Body of pancreas (tissue), 4 donors: ENCODE data around the gene EHBP1. TPM values are rescaled to one million over a fixed set of nuclear protein-coding genes. Genes with fewer than 3 reads are reported as not detected.

Experiments used
- ATAC-seq: fragments of 150-250 bp; one replicate; pipeline ENCODE4 v1.9.1; 2016
- DNase-seq, 4 donors: peaks; one replicate each; pipeline ENCODE4 v3.0.0-alpha.2; 2019
- H3K27ac ChIP-seq, 4 donors: fragments of 200-600 bp; sonication (generic); 1 replicate in 3 of 4; 2 replicates in 1 of 4; pipeline versions ENCODE4 v1.5.1 to v1.6.1; 2016 to 2019; ENCODE audit warnings: mild to moderate bottlenecking in 1 of 4, mixed read lengths in 1 of 4, moderate library complexity in 1 of 4
- H3K27me3 ChIP-seq, 2 donors: fragments of 200-600 bp; sonication (generic); one replicate each; pipeline ENCODE4 v1.6.0; 2016; ENCODE audit warnings: mild to moderate bottlenecking in 1 of 2
- H3K36me3 ChIP-seq, 2 donors: fragments of 200-600 bp; sonication (generic); replicated peaks in 1 of 2; 2 replicates each; pipeline ENCODE4 v1.5.1; 2016; ENCODE audit warnings: low read depth in 2 of 2; ENCODE audit not compliant: insufficient read depth in 1 of 2
- H3K4me1 ChIP-seq: fragments of 200-600 bp; sonication (generic); one replicate; pipeline ENCODE4 v1.6.0; 2016
- H3K4me3 ChIP-seq, 2 donors: fragments of 200-600 bp; sonication (generic); 1 replicate in 1 of 2; 2 replicates in 1 of 2; pipeline ENCODE4 v1.5.1; 2016 to 2019
- H3K9me3 ChIP-seq, 3 donors: fragments of 200-600 bp; sonication (generic); 1 replicate in 2 of 3; 2 replicates in 1 of 3; pipeline ENCODE4 v1.5.1; 2016
- POLR2A ChIP-seq, 3 donors: fragments of 450-650 bp; IDR thresholded peaks; one replicate each; pipeline ENCODE4 v1.6.1; 2016; ENCODE audit warnings: antibody characterized with exemption in 3 of 3, mild to moderate bottlenecking in 2 of 3
- WGBS, 2 donors: methylation state at CpG; one replicate each; pipeline ENCODE4 v1.1.5; 2017; 5-methylcytosine and 5-hydroxymethylcytosine counted together
- intact Hi-C: fragments of 100-400 bp; cut with DNase I; formaldehyde crosslinking; loops from one replicate; pipeline ENCODE4 v1.15.1; 2023
- total RNA-seq, 2 donors: library from RNA; depleted of rRNA; stranded (reverse); fragments of >200 nt; gene quantifications; one replicate each; pipeline ENCODE4 v1.1.0, GENCODE V29; 2016
- TF ChIP-seq, protein P1 (sequence below), 7 experiments: fragments of 450-650 bp in 4 of 7; fragments of 200-600 bp in 3 of 7; sonication (generic) in 3 of 7; IDR thresholded peaks; one replicate each; pipeline ENCODE4 v1.5.1; 2016 to 2019; ENCODE audit warnings: antibody characterized with exemption in 7 of 7

Gene EHBP1
- total RNA-seq, 2 donors from 2014 or later, result 43.6 to 45.8 TPM

GRCh38 chr2:62660582-62661262 is 44.8 kb upstream of the EHBP1 start:
- no peaks in the 10 kb centered on the region for H3K9me3 ChIP-seq
- intact Hi-C loops, result no loop called here
- H3K36me3 ChIP-seq, result no peaks in the 10 kb centered on the region
- H3K27me3 ChIP-seq, result no peaks in the 10 kb centered on the region
- DNase-seq (no peak), ATAC-seq (no peak)
- H3K4me3 ChIP-seq, result no peak overlapping the region
- H3K4me1 ChIP-seq, result no peaks in the 10 kb centered on the region
- WGBS, 2 donors, result 88 to 92% methylated on average over 2 of the region's 2 CpGs
- H3K27ac ChIP-seq, result no peak overlapping the region
- no peak for TF ChIP-seq POLR2A (IDR thresholded peaks at IDR 0.05)
- TF ChIP-seq, protein P1, sequence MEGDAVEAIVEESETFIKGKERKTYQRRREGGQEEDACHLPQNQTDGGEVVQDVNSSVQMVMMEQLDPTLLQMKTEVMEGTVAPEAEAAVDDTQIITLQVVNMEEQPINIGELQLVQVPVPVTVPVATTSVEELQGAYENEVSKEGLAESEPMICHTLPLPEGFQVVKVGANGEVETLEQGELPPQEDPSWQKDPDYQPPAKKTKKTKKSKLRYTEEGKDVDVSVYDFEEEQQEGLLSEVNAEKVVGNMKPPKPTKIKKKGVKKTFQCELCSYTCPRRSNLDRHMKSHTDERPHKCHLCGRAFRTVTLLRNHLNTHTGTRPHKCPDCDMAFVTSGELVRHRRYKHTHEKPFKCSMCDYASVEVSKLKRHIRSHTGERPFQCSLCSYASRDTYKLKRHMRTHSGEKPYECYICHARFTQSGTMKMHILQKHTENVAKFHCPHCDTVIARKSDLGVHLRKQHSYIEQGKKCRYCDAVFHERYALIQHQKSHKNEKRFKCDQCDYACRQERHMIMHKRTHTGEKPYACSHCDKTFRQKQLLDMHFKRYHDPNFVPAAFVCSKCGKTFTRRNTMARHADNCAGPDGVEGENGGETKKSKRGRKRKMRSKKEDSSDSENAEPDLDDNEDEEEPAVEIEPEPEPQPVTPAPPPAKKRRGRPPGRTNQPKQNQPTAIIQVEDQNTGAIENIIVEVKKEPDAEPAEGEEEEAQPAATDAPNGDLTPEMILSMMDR (IDR thresholded peaks at IDR 0.05), result no peak

DNA sequence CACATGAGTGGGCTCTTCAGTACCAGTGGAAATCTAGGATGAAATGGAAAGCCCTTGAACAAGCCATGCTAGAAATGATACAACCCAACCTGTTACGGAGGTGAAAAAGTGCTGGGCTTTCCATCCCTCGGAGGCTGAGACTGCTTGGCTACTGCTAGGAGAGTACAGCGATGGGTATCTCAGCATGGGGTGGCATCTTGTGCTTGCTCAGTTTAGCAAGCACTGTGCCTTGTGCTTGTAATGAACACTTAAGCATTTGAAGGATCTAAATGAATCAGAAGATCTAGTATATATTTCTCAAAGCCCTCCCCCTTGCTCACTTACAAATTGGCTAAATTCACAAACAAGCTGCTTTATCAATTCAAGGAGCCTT is 44.3 kb upstream of the EHBP1 start:
- no peak for DNase-seq
- Histone ChIP-seq H3K9me3 (no peaks in the 10 kb centered on the region), H3K27ac (no peak overlapping the region), H3K4me1 (no peaks in the 10 kb centered on the region), H3K27me3 (no peaks in the 10 kb centered on the region), H3K4me3 (no peak overlapping the region), H3K36me3 (no peaks in the 10 kb centered on the region)
- TF ChIP-seq, protein P1 (IDR thresholded peaks at IDR 0.05), result no peak
- no peak for TF ChIP-seq POLR2A (IDR thresholded peaks at IDR 0.05)
- WGBS, 2 donors, result 80 to 91% methylated on average over 3 of the region's 3 CpGs
- intact Hi-C loops, result no loop called here
- no peak for ATAC-seq

DNA sequence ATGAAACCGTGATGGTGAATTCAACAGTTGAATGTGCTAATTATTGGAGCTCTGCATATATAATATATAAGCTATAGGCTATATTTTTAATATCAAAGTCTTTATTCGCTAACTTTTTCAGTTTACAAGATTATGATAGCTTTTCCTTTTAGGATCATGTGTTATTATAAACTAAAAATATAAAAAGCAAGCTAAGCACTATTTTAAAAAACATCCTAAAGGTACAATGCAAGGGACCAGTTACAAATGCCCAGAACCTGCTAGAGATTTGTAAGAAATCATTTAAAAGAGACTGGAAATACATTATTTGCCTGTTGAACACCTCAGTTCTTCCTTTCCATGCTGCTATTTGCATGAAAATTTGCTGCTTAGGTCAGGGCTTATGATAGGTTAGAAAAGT is 43.4 kb upstream of the EHBP1 start:
- Histone ChIP-seq H3K4me1 (no peaks in the 10 kb centered on the region), H3K36me3 (no peaks in the 10 kb centered on the region), H3K27ac (no peak overlapping the region), H3K27me3 (no peaks in the 10 kb centered on the region), H3K4me3 (no peak overlapping the region), H3K9me3 (no peaks in the 10 kb centered on the region)
- intact Hi-C loops, result no loop called here
- TF ChIP-seq POLR2A (IDR thresholded peaks at IDR 0.05), result no peak
- TF ChIP-seq, protein P1 (IDR thresholded peaks at IDR 0.05), result no peak
- no peak for DNase-seq
- ATAC-seq, result no peak
- 86 to 89% methylated on average over 2 of the region's 2 CpGs for WGBS, 2 donors

DNA sequence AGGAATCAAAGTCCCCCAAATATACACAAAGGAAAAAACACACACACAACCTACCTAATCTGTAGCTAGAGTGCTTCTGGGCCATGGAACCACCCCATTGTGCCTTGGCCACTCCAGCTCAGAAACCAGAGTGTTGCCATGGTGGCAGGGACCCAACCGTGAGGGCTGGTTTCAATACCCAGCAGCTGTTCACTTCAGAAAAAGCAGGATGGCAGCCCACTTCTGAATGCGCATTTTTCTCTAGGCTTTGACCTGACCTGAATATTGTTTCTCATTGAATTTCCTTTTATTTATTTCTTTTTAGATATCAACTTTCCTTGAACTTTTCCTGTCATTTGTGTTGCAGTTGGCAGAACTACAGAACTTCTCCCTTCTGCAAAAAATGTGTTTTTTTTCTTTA is 43.0 kb upstream of the EHBP1 start:
- Histone ChIP-seq H3K9me3 (no peaks in the 10 kb centered on the region), H3K27ac (no peak overlapping the region), H3K4me3 (no peak overlapping the region), H3K36me3 (no peaks in the 10 kb centered on the region), H3K4me1 (no peaks in the 10 kb centered on the region), H3K27me3 (no peaks in the 10 kb centered on the region)
- no peak for DNase-seq
- ATAC-seq, result no peak
- TF ChIP-seq, protein P1 (IDR thresholded peaks at IDR 0.05), result no peak
- no peak for TF ChIP-seq POLR2A (IDR thresholded peaks at IDR 0.05)
- WGBS, 2 donors, result 73 to 91% methylated on average over 2 of the region's 2 CpGs
- intact Hi-C loops, result no loop called here

DNA sequence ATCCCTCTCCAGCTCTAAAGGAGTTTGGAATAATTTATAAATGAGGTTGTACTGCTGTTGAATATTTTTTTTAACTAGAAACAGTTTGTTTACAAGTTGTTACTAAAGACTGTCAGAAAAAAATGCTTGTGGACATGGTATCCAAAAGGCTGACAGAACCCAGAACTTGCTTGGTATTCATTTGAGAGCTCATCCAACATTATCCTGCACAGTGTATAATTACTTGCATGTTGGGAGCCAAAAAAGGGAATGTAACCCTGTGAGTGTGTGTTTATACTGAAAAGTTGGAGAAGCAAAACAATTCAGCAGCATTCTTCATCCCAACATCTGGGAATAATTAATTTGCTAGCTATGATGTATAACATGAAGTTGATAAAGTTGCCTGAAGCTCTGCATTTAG is 42.1 kb upstream of the EHBP1 start:
- no peak overlapping the region for H3K4me3 ChIP-seq
- no peaks in the 10 kb centered on the region for H3K4me1 ChIP-seq
- no peaks in the 10 kb centered on the region for H3K9me3 ChIP-seq
- H3K27ac ChIP-seq, result no peak overlapping the region
- DNase-seq (no peak), ATAC-seq (no peak)
- no peaks in the 10 kb centered on the region for H3K27me3 ChIP-seq
- intact Hi-C loops, result no loop called here
- no peaks in the 10 kb centered on the region for H3K36me3 ChIP-seq
- TF ChIP-seq, protein P1 (IDR thresholded peaks at IDR 0.05), result no peak
- no peak for TF ChIP-seq POLR2A (IDR thresholded peaks at IDR 0.05)
